BJ (cell line): ENCODE measurements around the gene MGA. TPM values are rescaled to one million over a fixed set of nuclear protein-coding genes. Genes with fewer than 3 reads are reported as not detected.

Experiments used
- CTCF ChIA-PET: fragments of 350-600 bp; formaldehyde crosslinking; extraction: SDS; loops from one replicate; lab custom pipeline; 2021; ENCODE audit warnings: antibody characterized with exemption, inconsistent platforms; lab: Yijun Ruan, JAX
- POLR2A ChIA-PET: fragments of 300-600 bp; sonication (Branson Sonifier 250); formaldehyde crosslinking; extraction: SDS; loops from one replicate; lab custom pipeline; 2021; ENCODE audit warnings: antibody characterized with exemption; lab: Charles Lee
- DNase-seq: peaks from one replicate; pipeline ENCODE4 v3.0.0-alpha.2; 2011; ENCODE audit warnings: low read depth
- H3K27me3 ChIP-seq: 2 replicates; pipeline ENCODE4 v1.6.0; 2011; ENCODE audit warnings: low read length; ENCODE audit not compliant: control insufficient read depth, insufficient read depth
- H3K36me3 ChIP-seq: 2 replicates; pipeline ENCODE4 v1.5.1; 2011; ENCODE audit warnings: low read length; ENCODE audit not compliant: control insufficient read depth, insufficient read depth
- H3K4me3 ChIP-seq: 2 replicates; pipeline ENCODE4 v1.5.1; 2011; ENCODE audit warnings: low read depth, mild to moderate bottlenecking, control low read depth, low read length
- polyA plus RNA-seq: library from polyadenylated mRNA; depleted of rRNA; stranded (reverse); fragments of >200 nt; gene quantifications from 2 replicates; pipeline ENCODE4 v1.2.3, GENCODE V29; 2011
- TF ChIP-seq, protein P1 (sequence below): IDR thresholded peaks from 2 replicates; pipeline ENCODE4 v1.5.1; 2011; ENCODE audit warnings: low read depth, mild to moderate bottlenecking, control low read depth, inconsistent platforms, low read length, moderate library complexity; ENCODE audit not compliant: insufficient read depth

Gene MGA
- polyA plus RNA-seq, 1 experiment = 4.7 TPM

DNA sequence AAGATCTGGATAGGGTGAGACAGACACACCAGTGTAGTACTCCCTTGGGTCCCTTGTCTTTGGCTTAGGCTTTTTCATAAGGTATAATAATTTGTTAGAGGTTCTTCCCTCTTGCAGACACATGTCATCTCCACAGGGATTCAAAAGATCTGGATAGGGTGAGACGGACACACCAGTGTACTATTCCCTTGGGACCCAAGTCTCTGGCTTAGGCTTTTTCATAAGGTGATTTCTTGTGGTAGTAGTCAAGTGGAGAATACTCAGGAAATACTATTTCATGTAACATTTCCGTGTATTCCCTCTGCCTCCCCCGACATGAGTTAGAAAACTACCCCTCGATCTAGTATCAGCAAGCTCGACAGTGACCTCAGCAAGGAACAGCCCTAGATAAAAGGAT, 113.1 kb downstream of the MGA start:
- Histone ChIP-seq H3K27me3 (no peaks in the 10 kb centered on the region), H3K4me3 (peak overlapping the region; percentile 85), H3K36me3 (no peaks in the 10 kb centered on the region)
- DNase-seq = no peak
- ChIA-PET POLR2A (interaction anchor here (0.5 kb wide), 1 partner anchor 9 kb away, joined by 4 read pairs; no protein-coding TSS in a partner anchor), CTCF (interaction anchor here (0.6 to 13.2 kb wide), 22 partner anchors 9 to 308 kb away, joined by 3 to 330 read pairs (median 6); no protein-coding TSS in a partner anchor)
- TF ChIP-seq, protein P1, sequence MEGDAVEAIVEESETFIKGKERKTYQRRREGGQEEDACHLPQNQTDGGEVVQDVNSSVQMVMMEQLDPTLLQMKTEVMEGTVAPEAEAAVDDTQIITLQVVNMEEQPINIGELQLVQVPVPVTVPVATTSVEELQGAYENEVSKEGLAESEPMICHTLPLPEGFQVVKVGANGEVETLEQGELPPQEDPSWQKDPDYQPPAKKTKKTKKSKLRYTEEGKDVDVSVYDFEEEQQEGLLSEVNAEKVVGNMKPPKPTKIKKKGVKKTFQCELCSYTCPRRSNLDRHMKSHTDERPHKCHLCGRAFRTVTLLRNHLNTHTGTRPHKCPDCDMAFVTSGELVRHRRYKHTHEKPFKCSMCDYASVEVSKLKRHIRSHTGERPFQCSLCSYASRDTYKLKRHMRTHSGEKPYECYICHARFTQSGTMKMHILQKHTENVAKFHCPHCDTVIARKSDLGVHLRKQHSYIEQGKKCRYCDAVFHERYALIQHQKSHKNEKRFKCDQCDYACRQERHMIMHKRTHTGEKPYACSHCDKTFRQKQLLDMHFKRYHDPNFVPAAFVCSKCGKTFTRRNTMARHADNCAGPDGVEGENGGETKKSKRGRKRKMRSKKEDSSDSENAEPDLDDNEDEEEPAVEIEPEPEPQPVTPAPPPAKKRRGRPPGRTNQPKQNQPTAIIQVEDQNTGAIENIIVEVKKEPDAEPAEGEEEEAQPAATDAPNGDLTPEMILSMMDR = no peak

DNA sequence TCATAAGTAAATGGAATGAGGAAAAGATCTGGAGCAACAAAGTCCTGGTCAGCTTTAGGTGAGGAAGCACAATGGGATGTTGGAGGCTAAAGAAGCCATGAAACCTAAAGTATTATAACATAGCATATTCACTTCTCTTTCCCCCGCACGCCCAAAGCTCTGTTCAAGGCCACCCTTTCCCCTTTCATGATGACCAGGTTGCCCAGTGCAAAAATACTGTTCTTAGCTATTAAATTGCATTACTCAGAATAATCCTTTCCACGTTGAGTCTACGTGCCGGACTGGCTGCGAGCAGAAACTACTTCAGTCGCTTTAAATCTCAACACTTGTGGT, 113.5 kb downstream of the MGA start:
- TF ChIP-seq, protein P1 = no peak
- ChIA-PET CTCF (interaction anchor here (0.6 to 13.2 kb wide), 24 partner anchors 9 to 308 kb away, joined by 3 to 330 read pairs (median 5); no protein-coding TSS in a partner anchor), POLR2A (no interaction called here)
- Histone ChIP-seq H3K4me3 (peak overlapping the region; percentile 85), H3K27me3 (no peaks in the 10 kb centered on the region), H3K36me3 (no peaks in the 10 kb centered on the region)
- DNase-seq = no peak

DNA sequence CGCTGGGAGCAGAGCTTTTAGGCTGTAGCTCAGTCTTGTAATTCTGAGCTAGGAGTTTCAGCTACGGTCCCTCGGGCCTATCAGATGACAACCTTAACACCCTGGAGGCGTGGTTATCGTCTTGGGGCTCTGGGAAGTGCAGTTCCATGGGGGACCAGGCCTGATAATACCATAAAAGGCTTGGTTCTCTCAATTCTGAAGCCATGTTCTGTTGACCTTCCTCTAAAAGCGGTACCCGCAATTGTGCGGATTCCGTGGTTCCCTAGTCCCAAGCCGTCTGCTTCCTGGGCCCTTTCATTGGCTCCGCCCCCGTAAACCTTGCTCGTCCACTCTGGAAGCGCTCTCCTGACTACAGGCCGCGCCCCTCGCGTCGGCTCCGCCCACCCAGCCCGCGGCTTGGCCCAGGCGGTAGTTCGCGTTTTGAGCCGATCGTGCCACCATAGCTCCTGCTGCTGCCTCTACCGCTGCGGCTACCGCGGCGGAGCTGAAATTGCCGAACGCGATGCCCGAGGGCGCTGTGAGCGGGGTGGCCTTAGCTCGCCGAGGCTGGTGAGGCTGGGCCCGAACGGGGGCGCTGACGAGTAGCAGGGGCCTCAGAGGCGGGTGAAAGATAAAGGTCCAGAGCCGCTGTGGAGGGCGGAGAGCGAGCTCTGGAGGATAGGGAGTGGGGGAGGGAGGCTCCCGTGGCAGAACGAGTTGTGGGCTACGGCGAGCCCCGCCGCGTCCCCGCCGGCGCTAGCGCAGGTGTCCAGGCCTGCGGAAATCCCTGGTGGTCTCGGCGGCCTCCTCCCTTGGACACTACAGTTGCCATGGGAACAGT, 114.1 kb downstream of the MGA start, which contains the start of gene MAPKBP1:
Gene MAPKBP1, plus strand, starts transcription at position 423 of the 820 bp plus-strand sequence. CDS start 792 bp downstream, outside the sequence.
- Histone ChIP-seq H3K27me3 (no peaks in the 10 kb centered on the region), H3K4me3 (peak within 1 kb of the TSS; percentile 85), H3K36me3 (no peaks in the 10 kb centered on the region)
- ChIA-PET POLR2A (no interaction called here), CTCF (interaction anchor here (0.6 to 13.2 kb wide), 25 partner anchors 9 to 348 kb away, joined by 3 to 330 read pairs (median 5); no protein-coding TSS in a partner anchor)
- TF ChIP-seq, protein P1 = peak; percentile 89
- peak; percentile 91 for DNase-seq

DNA sequence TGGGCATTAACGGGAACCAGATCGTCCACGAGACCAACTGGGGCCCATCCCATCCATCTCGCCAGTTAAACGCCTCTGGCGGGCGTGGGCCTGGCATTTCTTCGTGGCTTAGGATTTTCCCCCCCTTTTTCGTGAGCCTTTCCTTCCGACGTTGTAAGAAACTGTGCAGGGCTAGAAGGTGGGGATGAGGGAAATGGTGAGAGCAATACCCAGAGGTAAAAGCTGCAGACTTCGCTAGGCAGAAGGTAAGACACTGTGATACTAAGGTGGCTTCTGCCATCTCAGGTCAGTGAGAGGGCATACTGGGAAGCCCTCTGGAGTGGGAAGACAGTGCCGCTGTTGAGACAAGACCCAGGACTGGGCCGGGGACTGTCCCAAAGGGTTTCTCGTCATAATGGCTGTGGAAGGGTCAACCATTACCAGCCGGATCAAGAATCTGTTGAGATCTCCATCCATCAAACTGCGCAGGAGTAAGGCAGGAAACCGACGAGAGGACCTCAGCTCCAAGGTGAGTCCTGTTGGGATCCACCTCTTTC, 114.7 kb downstream of the MGA start:
- no peak for DNase-seq
- POLR2A ChIA-PET = no interaction called here
- Histone ChIP-seq H3K4me3 (peak overlapping the region; percentile 85), H3K36me3 (no peaks in the 10 kb centered on the region), H3K27me3 (no peaks in the 10 kb centered on the region)
- CTCF ChIA-PET = interaction anchor here (0.7 to 13.2 kb wide), 14 partner anchors 8 to 348 kb away, joined by 3 to 330 read pairs (median 13); no protein-coding TSS in a partner anchor
- TF ChIP-seq, protein P1 = no peak

DNA sequence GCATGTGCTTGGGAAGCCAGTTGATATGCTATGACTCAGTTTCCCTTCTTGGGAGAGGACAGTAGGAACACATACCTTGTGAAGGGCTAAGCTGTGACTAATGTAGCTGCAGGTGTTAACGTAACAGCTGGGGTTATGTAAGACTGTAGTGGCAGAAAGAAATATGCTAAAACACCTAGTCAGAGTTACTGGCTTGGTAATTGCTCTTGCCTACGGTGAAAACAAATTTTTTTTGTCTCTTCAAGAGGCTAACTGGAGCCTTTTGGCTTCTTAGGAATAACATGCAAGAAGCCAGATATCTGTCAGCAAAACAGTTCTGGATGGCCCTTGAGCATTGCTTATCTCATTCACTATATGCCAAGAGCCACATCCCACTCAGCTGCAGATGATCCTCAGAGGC, 115.4 kb downstream of the MGA start:
- POLR2A ChIA-PET = no interaction called here
- Histone ChIP-seq H3K27me3 (no peaks in the 10 kb centered on the region), H3K4me3 (peak overlapping the region; percentile 85), H3K36me3 (no peaks in the 10 kb centered on the region)
- no peak for DNase-seq
- CTCF ChIA-PET = interaction anchor here (1.9 to 13.2 kb wide), 3 partner anchors 13 to 33 kb away, joined by 8 to 330 read pairs (median 97); no protein-coding TSS in a partner anchor
- TF ChIP-seq, protein P1 = no peak
